Adrenal gland (tissue), 12 donors: Measurements from ENCODE around the gene KIF11. TPM values are rescaled to one million over a fixed set of nuclear protein-coding genes. Genes with fewer than 3 reads are reported as not detected.

Source experiments
- DNase-seq, 7 donors: peaks; one replicate each; pipeline ENCODE4 v3.0.0-alpha.2; 2019 to 2020
- H3K27ac ChIP-seq, 5 donors: fragments of 200-600 bp; sonication (generic) in 4 of 5; 1 replicate in 3 of 5; 2 replicates in 2 of 5; pipeline versions ENCODE4 v1.5.1 to v1.8.0; 2016 to 2020; ENCODE audit warnings: mild to moderate bottlenecking in 1 of 5
- H3K27me3 ChIP-seq: fragments of 200-600 bp; 2 replicates; pipeline ENCODE4 v1.8.0; 2021
- H3K36me3 ChIP-seq, 2 donors: fragments of 200-600 bp; replicated peaks in 1 of 2; 1 replicate in 1 of 2; 2 replicates in 1 of 2; pipeline versions ENCODE4 v1.5.1 to v1.8.0; 2018 to 2022
- H3K4me1 ChIP-seq, 2 donors: fragments of 200-600 bp; replicated peaks in 1 of 2; 1 replicate in 1 of 2; 2 replicates in 1 of 2; pipeline versions ENCODE4 v1.5.1 to v1.8.0; 2018 to 2021
- H3K4me3 ChIP-seq, 4 donors: fragments of 200-600 bp; sonication (generic) in 3 of 4; one replicate each; pipeline ENCODE4 v1.5.1; 2016 to 2018
- H3K9me3 ChIP-seq, 3 donors: fragments of 200-600 bp; sonication (generic) in 1 of 3; replicated peaks in 1 of 3; 1 replicate in 2 of 3; 2 replicates in 1 of 3; pipeline versions ENCODE4 v1.5.1 to v1.8.0; 2016 to 2021
- CTCF ChIP-seq, 6 experiments: fragments of 450-650 bp in 4 of 6; fragments of 200-600 bp in 2 of 6; sonication (generic) in 1 of 6; IDR thresholded peaks; 1 replicate in 5 of 6; 2 replicates in 1 of 6; pipeline versions ENCODE4 v1.5.1 to v1.8.0; 2016 to 2021; ENCODE audit warnings: antibody characterized with exemption in 6 of 6, mild to moderate bottlenecking in 2 of 6, moderate library complexity in 1 of 6
- POLR2A ChIP-seq, 2 donors: fragments of 450-650 bp; IDR thresholded peaks; one replicate each; pipeline ENCODE4 v1.6.1; 2017; ENCODE audit warnings: antibody characterized with exemption in 2 of 2, mild to moderate bottlenecking in 2 of 2, moderate library complexity in 1 of 2
- WGBS, 4 donors: extraction: QIAGEN DNeasy Blood & Tissue Kit in 2 of 4; methylation state at CpG; one replicate each; pipeline versions ENCODE4 v1.1.5 to v1.1.7; 2013 to 2017; 5-methylcytosine and 5-hydroxymethylcytosine counted together
- intact Hi-C, 2 donors: fragments of 100-400 bp; cut with DNase I; formaldehyde crosslinking; loops; one replicate each; pipeline versions ENCODE4 v1.14.1 to v1.15.0; 2022 to 2023
- polyA plus RNA-seq, 3 donors: library from polyadenylated mRNA; stranded (reverse); fragments of 200-250 nt in 2 of 3; fragments of 350-450 nt in 1 of 3; fragmentation: Illumina TruSeq in 1 of 3; extraction: RNeasy Lipid Tissue Mini Kit (QIAGEN cat#74804) in 1 of 3; gene quantifications; one replicate each; pipeline ENCODE4 v1.2.3, GENCODE V29; 2013 to 2014
- total RNA-seq, 9 donors: library from RNA; depleted of rRNA in 4 of 9; stranded (reverse); fragments of >200 nt in 4 of 9; fragments of 120-200 nt in 1 of 9; fragmentation: NEBNext Ultra II Directional in 1 of 9; extraction: Animal tissue kit (Norgen Biotek cat#: 25700) in 1 of 9; gene quantifications; one replicate each; pipeline versions ENCODE4 v1.1.0 to v1.2.4, GENCODE V29; 2013 to 2023
- donor health status: healthy with polysubstance abuse.
- donor health status: Bipolar disorder and iron deficiency.
- donor health status: DM: yes; HTN: yes; CAD: no.
- donor health status: DM: no; HTN: no; CAD: no.
- donor health status: DM: no; HTN: no; CAD: no.
- donor health status: DM: yes; HTN: yes; CAD: no.

KIF11 gene
- total and polyA plus RNA-seq, 12 donors: 0.30 to 11.6 (median 1.4) TPM

DNA sequence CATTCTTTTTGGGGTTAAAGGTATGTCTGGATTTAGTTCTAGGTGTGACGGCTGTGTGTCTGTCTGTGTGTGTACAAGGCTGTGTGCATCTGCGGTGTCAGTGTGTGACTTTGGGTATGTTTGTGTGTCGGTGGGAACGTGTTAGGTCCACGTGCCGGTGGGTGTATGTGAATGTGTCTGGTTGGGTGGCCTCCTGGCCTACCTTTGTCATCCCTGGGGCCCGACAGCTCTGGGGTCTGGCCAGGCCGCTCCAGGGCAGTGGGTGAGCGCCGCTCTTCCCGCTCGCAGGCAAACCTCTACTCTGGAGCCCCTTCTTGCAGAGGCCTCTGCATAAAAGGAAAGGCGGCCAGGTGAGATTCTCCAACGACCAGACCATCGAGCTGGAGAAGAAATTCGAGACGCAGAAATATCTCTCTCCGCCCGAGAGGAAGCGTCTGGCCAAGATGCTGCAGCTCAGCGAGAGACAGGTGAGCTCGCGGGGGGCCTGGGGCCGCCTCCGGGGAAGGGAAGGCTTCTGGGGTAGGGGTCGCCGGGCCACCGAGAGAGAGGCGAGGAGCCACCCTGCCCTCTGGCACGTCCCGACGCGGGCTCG, 99.2 kb downstream of the KIF11 start:
- Histone ChIP-seq H3K27me3 (no peaks in the 10 kb centered on the region), H3K9me3 (no peaks in the 10 kb centered on the region), H3K4me3 (peak overlapping the region in 2 of 4 donors; percentile 80 to 87), H3K27ac (peak overlapping the region; percentile 55 to 97 (median 93)), H3K4me1 (peaks cover 37 to 42% of the 10 kb centered on the region in 2 donors), H3K36me3 (peaks cover 0 to 15% of the 10 kb centered on the region in 2 donors)
- 45 to 53% (median 52%) methylated on average over 27 to 34 of the region's 34 CpGs for WGBS, 4 donors
- intact Hi-C loops: no loop called here
- TF ChIP-seq CTCF (IDR thresholded peaks at IDR 0.05) (no peak), POLR2A (IDR thresholded peaks at IDR 0.05) (no peak)
- peak in 5 of 7 donors; percentile 19 to 56 (median 28) for DNase-seq

DNA sequence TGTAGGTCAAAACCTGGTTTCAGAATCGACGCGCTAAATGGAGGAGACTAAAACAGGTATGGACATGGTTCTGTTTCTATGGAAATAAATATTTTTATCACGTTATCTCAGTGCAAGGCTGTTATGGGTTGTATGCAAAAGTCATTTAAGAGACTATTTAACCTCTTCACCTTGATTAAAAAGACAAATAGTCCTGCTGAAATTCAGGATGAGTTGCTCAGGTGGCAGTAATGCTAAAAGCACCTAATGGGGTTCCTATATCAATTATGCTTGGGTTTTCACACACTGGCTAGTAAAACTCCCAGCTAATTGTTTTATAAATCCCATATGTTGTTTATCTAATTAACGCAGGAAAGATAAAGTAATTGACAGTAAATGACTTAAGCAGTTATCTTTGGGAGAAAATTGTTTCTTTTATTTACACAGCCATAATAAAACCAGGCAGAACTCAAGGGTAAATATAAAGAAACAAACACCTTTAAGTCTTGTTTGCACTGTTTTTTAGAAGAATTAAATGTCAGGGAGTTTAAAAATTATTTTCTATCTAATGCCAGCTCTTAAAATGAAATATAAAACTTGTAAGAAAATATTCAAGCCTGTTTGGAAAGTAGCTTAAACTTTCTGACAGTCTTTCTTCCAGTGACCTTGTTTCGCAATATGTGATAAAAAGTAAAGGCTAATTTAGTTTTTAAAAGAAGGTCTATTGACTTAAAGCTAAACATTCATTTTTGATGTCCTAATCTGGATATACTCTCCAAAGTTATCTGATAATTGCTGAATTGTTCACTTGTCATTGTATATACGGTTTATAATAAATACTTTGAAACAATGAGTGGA, 100.0 kb downstream of the KIF11 start:
- Histone ChIP-seq H3K27ac (peak overlapping the region in 3 of 5 donors; percentile 93 to 97 (median 93)), H3K4me3 (peak overlapping the region in 2 of 4 donors; percentile 80 to 87), H3K36me3 (peaks cover 0 to 15% of the 10 kb centered on the region in 2 donors), H3K27me3 (no peaks in the 10 kb centered on the region), H3K9me3 (no peaks in the 10 kb centered on the region), H3K4me1 (peaks cover 37 to 45% of the 10 kb centered on the region in 2 donors)
- intact Hi-C loops: no loop called here
- no peak for TF ChIP-seq POLR2A (IDR thresholded peaks at IDR 0.05)
- no peak for TF ChIP-seq CTCF (IDR thresholded peaks at IDR 0.05)
- no peak for DNase-seq
- WGBS, 4 donors: 28 to 39% (median 35%) methylated on average over 7 of the region's 7 CpGs

DNA sequence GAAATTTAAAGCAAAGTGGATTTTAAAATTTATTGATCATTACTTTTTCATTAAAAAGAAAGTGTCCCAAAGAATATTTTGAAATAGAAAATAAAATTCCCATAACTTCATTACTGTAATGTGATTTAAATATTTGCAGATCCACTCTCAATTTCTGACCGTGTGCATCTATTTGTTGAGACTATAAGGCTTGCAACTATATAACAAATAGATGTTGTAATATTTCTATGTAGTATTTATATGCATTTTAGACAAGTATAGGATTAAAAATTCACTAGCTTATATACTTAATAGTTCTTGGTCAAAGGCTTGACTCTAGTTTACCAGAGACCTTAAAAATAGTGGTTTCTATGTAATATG, 100.6 kb downstream of the KIF11 start:
- H3K4me1 ChIP-seq: peaks cover 43 to 45% of the 10 kb centered on the region in 2 donors
- H3K27ac ChIP-seq: peak overlapping the region in 2 of 5 donors; percentile 90 to 93
- H3K4me3 ChIP-seq: no peak overlapping the region
- intact Hi-C loops: no loop called here
- 31 to 59% (median 55%) methylated on average over 1 of the region's 1 CpG for WGBS, 4 donors
- H3K27me3 ChIP-seq: no peaks in the 10 kb centered on the region
- H3K36me3 ChIP-seq: peaks cover 0 to 15% of the 10 kb centered on the region in 2 donors
- H3K9me3 ChIP-seq: no peaks in the 10 kb centered on the region
- no peak for DNase-seq
- no peak for TF ChIP-seq POLR2A (IDR thresholded peaks at IDR 0.05)
- no peak for TF ChIP-seq CTCF (IDR thresholded peaks at IDR 0.05)
